Rectal smooth muscle tissue (tissue), 1 donor: Measurements from ENCODE around the gene WDR33.

Source experiments
- H3K27ac ChIP-seq: one replicate; pipeline ENCODE4 v1.7.0; 2013; ENCODE audit warnings: low read depth, low read length, inconsistent platforms
- H3K27me3 ChIP-seq: one replicate; pipeline ENCODE4 v1.7.0; 2013; ENCODE audit warnings: low read length; ENCODE audit not compliant: control insufficient read depth, insufficient read depth
- H3K36me3 ChIP-seq: one replicate; pipeline ENCODE4 v1.7.0; 2013; ENCODE audit warnings: low read length; ENCODE audit not compliant: control insufficient read depth, insufficient read depth
- H3K4me1 ChIP-seq: one replicate; pipeline ENCODE4 v1.7.0; 2013; ENCODE audit warnings: low read length; ENCODE audit not compliant: control insufficient read depth, insufficient read depth
- H3K4me3 ChIP-seq: one replicate; pipeline ENCODE4 v1.7.0; 2013; ENCODE audit warnings: low read length
- H3K9ac ChIP-seq: one replicate; pipeline ENCODE4 v1.7.0; 2013; ENCODE audit warnings: low read length

Gene WDR33

GRCh38 chr2:127675331-127676261 is 135.4 kb downstream of the WDR33 start, which contains the start of gene LIMS2:
TSS of gene LIMS2 (minus strand) at chr2:127675530. CDS start at chr2:127675024, 506 bp downstream.
- Histone ChIP-seq H3K4me3 (peak within 1 kb of the TSS; percentile 83), H3K27ac (peak within 1 kb of the TSS; percentile 96), H3K27me3 (no peaks in the 10 kb centered on the region), H3K4me1 (peaks cover 24% of the 10 kb centered on the region), H3K36me3 (peaks cover 3% of the 10 kb centered on the region), H3K9ac (peak within 1 kb of the TSS; percentile 49)

GRCh38 chr2:127674241-127675209 is 136.4 kb downstream of the WDR33 start:
- Histone ChIP-seq H3K27ac (peak overlapping the region; percentile 96), H3K4me1 (peaks cover 27% of the 10 kb centered on the region), H3K9ac (peak overlapping the region; percentile 49), H3K4me3 (peak overlapping the region; percentile 83), H3K27me3 (no peaks in the 10 kb centered on the region), H3K36me3 (peaks cover 3% of the 10 kb centered on the region)

DNA sequence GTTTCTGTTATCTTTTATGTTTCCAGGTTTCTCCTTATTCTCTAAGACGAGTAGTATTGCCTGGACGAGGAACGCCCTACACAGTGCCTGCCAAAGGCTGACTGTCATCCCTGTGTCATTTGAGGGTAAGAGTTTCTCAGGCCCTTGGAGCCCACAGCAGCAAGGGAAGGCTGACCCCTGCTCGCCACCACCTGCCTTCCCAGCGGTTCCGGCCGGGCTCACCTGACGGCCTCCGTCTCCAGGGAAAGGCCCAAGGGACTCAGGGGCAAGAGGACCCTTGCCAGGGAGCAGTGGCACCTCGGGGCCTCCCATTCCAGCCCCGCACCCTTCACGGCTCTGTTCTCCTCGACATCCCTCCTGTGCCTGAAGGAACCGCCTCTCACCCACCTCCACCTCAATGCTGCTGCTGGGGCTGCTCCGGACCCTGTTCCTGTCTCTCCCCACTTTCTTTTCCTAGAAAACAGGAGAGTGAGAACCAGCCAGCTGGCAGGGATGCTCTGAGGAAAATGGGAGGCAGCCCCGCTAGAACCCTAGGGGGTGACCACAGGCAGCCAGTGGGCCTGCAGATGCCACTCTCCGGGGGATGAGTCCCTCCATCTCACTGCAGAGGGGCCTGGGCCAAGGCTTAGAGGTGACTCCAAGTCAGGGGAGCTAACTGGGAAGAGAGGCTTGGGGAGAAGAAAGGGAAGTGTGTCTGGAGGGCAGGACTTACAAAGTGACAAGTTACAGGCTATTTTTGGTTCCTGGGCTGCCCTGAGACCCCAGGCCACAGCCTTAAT is 137.5 kb downstream of the WDR33 start:
- Histone ChIP-seq H3K4me1 (peaks cover 27% of the 10 kb centered on the region), H3K4me3 (peak overlapping the region; percentile 83)

DNA sequence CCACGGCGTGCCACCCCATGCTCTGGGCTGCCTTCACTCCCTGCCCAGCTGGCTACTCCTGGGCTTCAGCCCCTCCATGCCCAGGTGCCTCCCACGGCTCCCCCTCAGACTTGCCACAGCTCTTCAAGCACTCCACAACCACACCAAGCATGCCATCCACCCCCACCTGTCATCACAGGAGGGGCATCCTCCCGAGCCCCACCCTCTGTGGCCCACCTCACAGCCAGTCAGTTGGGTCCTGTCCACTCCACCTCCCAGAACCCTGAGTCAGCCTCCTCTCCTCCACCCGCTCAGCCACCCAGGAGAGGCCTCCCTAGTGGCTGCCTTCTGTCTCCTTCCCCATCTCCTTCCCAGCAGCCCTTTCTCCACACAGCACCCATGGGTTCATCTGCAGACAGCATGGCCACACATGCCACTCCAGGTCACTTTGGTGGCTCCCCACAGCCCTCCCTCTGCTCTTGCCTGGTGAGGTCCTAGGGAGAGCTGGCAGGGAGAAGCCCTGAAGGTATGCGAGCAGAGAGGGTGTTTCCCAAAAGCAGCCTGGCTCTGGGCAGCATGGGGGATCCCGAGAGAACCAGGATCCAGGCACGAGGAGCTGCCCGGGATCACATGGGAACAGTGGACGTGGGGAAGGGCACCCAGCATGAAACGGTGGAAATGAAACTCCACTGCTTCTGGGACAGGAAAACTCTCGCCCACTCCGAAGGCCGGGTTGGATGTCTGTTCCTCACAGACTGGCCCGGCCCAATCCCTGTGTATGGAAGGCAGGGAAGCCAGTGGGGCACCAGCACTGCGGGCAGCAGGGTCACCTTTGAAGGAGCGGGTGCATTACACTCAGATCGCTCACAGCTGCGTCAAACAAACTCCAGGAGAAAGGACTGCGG is 138.4 kb downstream of the WDR33 start:
- Histone ChIP-seq H3K27ac (peak overlapping the region; percentile 96), H3K27me3 (no peaks in the 10 kb centered on the region), H3K4me1 (peaks cover 27% of the 10 kb centered on the region), H3K4me3 (peak overlapping the region; percentile 83), H3K9ac (peak overlapping the region; percentile 24), H3K36me3 (peaks cover 3% of the 10 kb centered on the region)

More for the DNA sequence above, 137.5 kb downstream of the WDR33 start:
- Histone ChIP-seq H3K27me3 (no peaks in the 10 kb centered on the region), H3K27ac (peak overlapping the region; percentile 96), H3K9ac (peak overlapping the region; percentile 49), H3K36me3 (peaks cover 3% of the 10 kb centered on the region)

DNA sequence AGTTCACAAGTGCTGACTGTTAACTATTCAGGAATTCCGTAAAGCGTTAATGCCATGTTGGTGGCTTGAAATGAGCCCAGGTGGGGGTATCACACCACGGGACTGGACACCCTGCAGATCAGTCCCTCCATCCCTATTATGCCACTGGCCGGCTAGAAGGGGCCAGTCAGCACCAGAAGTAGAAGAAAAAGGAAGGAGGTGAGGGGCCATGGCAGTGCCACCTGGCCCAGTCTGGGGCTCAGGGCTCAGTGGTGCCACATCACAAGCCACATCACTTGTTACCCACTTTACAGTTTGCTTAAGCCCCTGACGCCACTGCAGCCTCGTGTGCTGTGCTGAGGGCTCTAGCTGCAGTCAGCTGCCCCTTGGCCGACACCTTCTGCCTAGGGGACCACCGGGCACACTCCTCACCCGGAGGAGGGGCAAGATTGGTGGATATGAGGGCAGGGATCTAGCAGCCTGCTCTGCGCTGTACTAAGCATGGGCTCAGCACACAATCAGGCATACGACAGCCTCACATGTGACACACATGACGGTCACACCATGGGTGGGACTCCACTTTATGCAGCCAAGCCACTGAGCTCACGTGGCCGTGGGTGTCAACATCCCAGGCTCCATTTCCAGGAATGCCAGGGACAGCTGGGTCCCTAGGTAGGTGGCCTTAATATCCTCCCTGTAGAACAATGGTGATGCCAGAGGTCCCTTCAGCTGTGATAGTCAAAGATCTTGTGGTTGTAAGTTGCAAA is 139.2 kb downstream of the WDR33 start:
- Histone ChIP-seq H3K4me3 (peak overlapping the region; percentile 83), H3K27me3 (no peaks in the 10 kb centered on the region), H3K4me1 (peaks cover 28% of the 10 kb centered on the region), H3K36me3 (peaks cover 3% of the 10 kb centered on the region), H3K27ac (peak overlapping the region; percentile 96), H3K9ac (peak overlapping the region; percentile 24)

DNA sequence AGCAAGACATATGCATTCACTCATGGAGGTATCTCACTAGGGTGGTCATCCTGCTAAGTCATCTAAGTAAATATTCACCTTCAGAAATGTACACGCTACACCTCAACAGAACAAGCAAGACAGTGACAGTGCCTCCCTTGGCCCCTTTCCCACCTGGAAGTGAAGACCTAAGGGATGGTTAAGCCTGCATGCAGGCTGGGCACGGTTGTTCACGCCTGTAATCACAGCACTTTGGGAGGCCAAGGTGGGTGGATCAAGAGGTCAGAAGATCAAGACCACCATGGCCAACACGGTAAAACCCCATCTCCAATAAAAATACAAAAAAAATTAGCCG is 140.0 kb downstream of the WDR33 start:
- Histone ChIP-seq H3K4me3 (peak overlapping the region; percentile 0), H3K4me1 (peaks cover 32% of the 10 kb centered on the region), H3K9ac (no peak overlapping the region), H3K27ac (peak overlapping the region; percentile 44), H3K36me3 (peaks cover 3% of the 10 kb centered on the region), H3K27me3 (no peaks in the 10 kb centered on the region)

- H3K4me3 ChIP-seq: peak overlapping the region; percentile 0
- no peak overlapping the region for H3K9ac ChIP-seq
- H3K27me3 ChIP-seq: no peaks in the 10 kb centered on the region
- peak overlapping the region; percentile 54 for H3K27ac ChIP-seq
- peaks cover 36% of the 10 kb centered on the region for H3K4me1 ChIP-seq
- H3K36me3 ChIP-seq: peaks cover 3% of the 10 kb centered on the region
Observed at GRCh38 chr2:127670055-127670956, 140.7 kb downstream of the WDR33 start.

GRCh38 chr2:127669056-127669455 is 141.9 kb downstream of the WDR33 start:
- peak overlapping the region; percentile 48 for H3K27ac ChIP-seq
- H3K27me3 ChIP-seq: no peaks in the 10 kb centered on the region
- peaks cover 3% of the 10 kb centered on the region for H3K36me3 ChIP-seq
- H3K4me1 ChIP-seq: peaks cover 44% of the 10 kb centered on the region
- no peak overlapping the region for H3K4me3 ChIP-seq
- H3K9ac ChIP-seq: no peak overlapping the region

- no peak overlapping the region for H3K4me3 ChIP-seq
- no peaks in the 10 kb centered on the region for H3K36me3 ChIP-seq
- no peaks in the 10 kb centered on the region for H3K27me3 ChIP-seq
- H3K4me1 ChIP-seq: peaks cover 53% of the 10 kb centered on the region
- peak overlapping the region; percentile 75 for H3K27ac ChIP-seq
- no peak overlapping the region for H3K9ac ChIP-seq
Observed at GRCh38 chr2:127665267-127665893, 145.6 kb downstream of the WDR33 start.

DNA sequence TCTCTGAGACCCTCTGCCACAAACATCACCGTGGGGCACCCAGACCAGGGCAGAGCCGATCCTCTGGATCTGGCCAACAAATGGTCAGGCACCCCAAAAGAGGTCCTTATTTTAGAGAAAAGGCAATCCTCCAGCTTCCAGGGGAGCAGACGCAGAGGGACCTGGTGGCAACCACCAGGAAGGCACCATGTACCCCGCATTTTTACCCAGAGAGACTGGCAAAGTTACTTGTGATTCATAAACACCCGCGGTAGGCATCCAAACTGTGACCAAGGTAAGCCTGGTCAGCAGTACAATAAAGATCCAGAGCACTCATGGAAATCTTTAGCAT is 146.1 kb downstream of the WDR33 start:
- Histone ChIP-seq H3K27me3 (no peaks in the 10 kb centered on the region), H3K4me3 (peak overlapping the region; percentile 46), H3K4me1 (peaks cover 57% of the 10 kb centered on the region), H3K9ac (peak overlapping the region; percentile 19), H3K27ac (peak overlapping the region; percentile 75), H3K36me3 (no peaks in the 10 kb centered on the region)
